K562 (cell line): Measurements from ENCODE around the gene RIPOR1. TPM values are rescaled to one million over a fixed set of nuclear protein-coding genes. Genes with fewer than 3 reads are reported as not detected.

Experiments used
- ARID1B ChIP-seq: fragments of 450-650 bp; IDR thresholded peaks from 2 replicates; pipeline ENCODE4 v1.6.1; 2016; ENCODE audit warnings: antibody characterized with exemption, mild to moderate bottlenecking, inconsistent platforms
- BCL6 ChIP-seq: fragments of 250-450 bp; sonication (Bioruptor Pico); IDR thresholded peaks from 2 replicates; pipeline ENCODE4 v1.4.0; 2020
- CLOCK ChIP-seq: fragments of 250-450 bp; sonication (Bioruptor Pico); IDR thresholded peaks from 2 replicates; pipeline ENCODE4 v1.4.0; 2020; ENCODE audit warnings: mild to moderate bottlenecking, moderate library complexity, borderline replicate concordance
- DIDO1 ChIP-seq: fragments of 450-650 bp; IDR thresholded peaks from 2 replicates; pipeline ENCODE4 v1.6.1; 2016; ENCODE audit warnings: low read depth, missing biosample characterization, missing genetic modification characterization
- GABPB1 ChIP-seq: sonication (generic); formaldehyde crosslinking; IDR thresholded peaks from 2 replicates; pipeline ENCODE4 v1.8.0; 2022; ENCODE audit warnings: mild to moderate bottlenecking, missing genetic modification reagents
- HMBOX1 ChIP-seq: sonication (generic); IDR thresholded peaks from 2 replicates; pipeline ENCODE4 v1.6.1; 2016
- JUND ChIP-seq, 2 experiments: IDR thresholded peaks; 2 replicates in 1 of 2; 3 replicates in 1 of 2; pipeline ENCODE4 v1.6.1; 2011; ENCODE audit warnings: borderline replicate concordance in 2 of 2, low read depth in 2 of 2, low read length in 2 of 2, improper control_type of control experiment in 1 of 2, missing biosample characterization in 1 of 2, missing genetic modification characterization in 1 of 2, missing genetic modification reagents in 1 of 2
- NFIX ChIP-seq: fragments of 250-450 bp; sonication (Bioruptor Pico); IDR thresholded peaks from 2 replicates; pipeline ENCODE4 v1.4.0; 2020; ENCODE audit warnings: low read depth, mild to moderate bottlenecking, moderate library complexity
- POLR2AphosphoS5 ChIP-seq: IDR thresholded peaks from 2 replicates; pipeline ENCODE4 v1.6.1; 2011; ENCODE audit warnings: mild to moderate bottlenecking, low read depth, low read length, moderate library complexity; ENCODE audit not compliant: control insufficient read depth, insufficient read depth
- PTRF ChIP-seq: fragments of 450-650 bp; IDR thresholded peaks from 2 replicates; pipeline ENCODE4 v1.6.1; 2016; ENCODE audit warnings: mild to moderate bottlenecking, missing genetic modification characterization, missing compliant biosample characterization
- SAFB2 ChIP-seq: fragments of 200-400 bp; formaldehyde crosslinking; IDR thresholded peaks from 2 replicates; pipeline ENCODE4 v1.6.1; 2018; ENCODE audit warnings: borderline replicate concordance, low read length, low read depth, moderate library complexity; ENCODE audit not compliant: severe bottlenecking
- SETDB1 ChIP-seq: IDR thresholded peaks from one replicate; pipeline ENCODE4 v1.6.1; 2012; ENCODE audit warnings: low read length, control low read depth, inconsistent platforms
- SRSF1 ChIP-seq: fragments of 200-400 bp; formaldehyde crosslinking; IDR thresholded peaks from 2 replicates; pipeline ENCODE4 v1.6.1; 2017; ENCODE audit warnings: mild to moderate bottlenecking, low read depth, low read length, moderate library complexity
- THRB ChIP-seq: fragments of 450-650 bp; formaldehyde crosslinking; conservative IDR thresholded peaks from 2 replicates; pipeline ENCODE4 v1.4.0; 2022; ENCODE audit warnings: mild to moderate bottlenecking, missing genetic modification characterization
- WHSC1 ChIP-seq: IDR thresholded peaks from one replicate; pipeline ENCODE4 v1.6.1; 2012; ENCODE audit warnings: low read length, control low read depth, inconsistent platforms
- ZC3H4 ChIP-seq: sonication (generic); formaldehyde crosslinking; IDR thresholded peaks from 2 replicates; pipeline ENCODE4 v1.9.0; 2021; ENCODE audit warnings: missing genetic modification reagents, borderline replicate concordance
- ZHX1 ChIP-seq: fragments of 150-350 bp; conservative IDR thresholded peaks from 2 replicates; pipeline ENCODE4 v1.6.1; 2014; ENCODE audit warnings: low read length
- ZNF311 ChIP-seq: fragments of 250-450 bp; sonication (Bioruptor Pico); IDR thresholded peaks from 2 replicates; pipeline ENCODE4 v1.4.0; 2020; ENCODE audit warnings: mild to moderate bottlenecking, moderate library complexity
- ZNF76 ChIP-seq: fragments of 250-450 bp; sonication (Bioruptor Pico); IDR thresholded peaks from 2 replicates; pipeline ENCODE4 v1.4.0; 2020; ENCODE audit warnings: mild to moderate bottlenecking, moderate library complexity, borderline replicate concordance
- ZNF785 ChIP-seq: fragments of 250-450 bp; sonication (Bioruptor Pico); IDR thresholded peaks from 2 replicates; pipeline ENCODE4 v1.4.0; 2020; ENCODE audit warnings: mild to moderate bottlenecking
- polyA plus RNA-seq, 8 experiments: library from polyadenylated mRNA; depleted of rRNA in 4 of 8; stranded (reverse) in 5 of 8; unstranded in 3 of 8; fragments of >200 nt; fragmentation: Nextera tagmentation in 2 of 8; fragmentation: Illumina TruSeq in 1 of 8; extraction: Ambion mirVana in 2 of 8; extraction: Trizol in 1 of 8; gene quantifications; 2 replicates each; pipeline versions ENCODE4 v1.2.1 to v1.2.3, GENCODE V29; 2011 to 2014; ENCODE audit warnings: inconsistent platforms in 1 of 8, missing spikeins in 1 of 8
- total RNA-seq, 7 experiments: library from RNA; depleted of rRNA in 6 of 7; stranded (reverse); fragments of >200 nt in 6 of 7; fragmentation: Illumina TruSeq in 2 of 7; extraction: Trizol in 2 of 7; gene quantifications; 2 replicates each; pipeline versions ENCODE4 v1.2.1 to v1.2.3, GENCODE V29; 2011 to 2021; ENCODE audit warnings: low replicate concordance in 1 of 7

RIPOR1 gene
- total and polyA plus RNA-seq, 9 of the 15 experiments (the other 6 are each of a cell fraction or from before 2014, with no cell fraction given) = 0.36 to 31.1 (median 3.0) TPM

- TF ChIP-seq HMBOX1 = no peak
- no peak for TF ChIP-seq WHSC1
- no peak for TF ChIP-seq THRB (CRISPR knock-in tag)
- no peak for TF ChIP-seq CLOCK (CRISPR knock-in tag)
- TF ChIP-seq DIDO1 (tag) = no peak
- no peak for TF ChIP-seq SETDB1
- no peak for TF ChIP-seq SAFB2
- no peak for TF ChIP-seq ARID1B
- no peak for TF ChIP-seq BCL6 (CRISPR knock-in tag)
- TF ChIP-seq ZC3H4 (CRISPR knock-in tag) = no peak
- no peak for TF ChIP-seq PTRF (tag)
- no peak for TF ChIP-seq ZNF311
- TF ChIP-seq POLR2AphosphoS5 = no peak; the same call in 1 of the 2 replicates
- TF ChIP-seq NFIX = no peak
- peak; percentile 48; the same call in 1 of the 2 replicates for TF ChIP-seq SRSF1
- no peak for TF ChIP-seq ZNF785
- TF ChIP-seq ZNF76 (CRISPR knock-in tag) = no peak
- TF ChIP-seq GABPB1 (CRISPR knock-in tag) = peak; percentile 70
- no peak for TF ChIP-seq ZHX1
- TF ChIP-seq JUND (IDR thresholded peaks at IDR 0.05; ENCODE audit: borderline replicate concordance, low read depth, low read length) = no peak
- TF ChIP-seq JUND (tag; IDR thresholded peaks at IDR 0.05; ENCODE audit: borderline replicate concordance, low read depth, low read length) = no peak
These were observed 34.5 kb downstream of the RIPOR1 start (continued) for GRCh38 chr16:67562918-67563707.
